ENCODE results near the gene ADAT2. TPM values are rescaled to one million over a fixed set of nuclear protein-coding genes. Genes with fewer than 3 reads are reported as not detected.

ADAT2 gene
- total and polyA plus RNA-seq, 2 of the 8 experiments (the other 6 are each of a cell fraction or from before 2014, with no cell fraction given), result 4.3 to 11.8 TPM

- TF ChIP-seq CTBP2 (IDR thresholded peaks at IDR 0.05; ENCODE audit: borderline replicate concordance, insufficient read depth, insufficient read length, low read length) (no peak), KDM5A (IDR thresholded peaks at IDR 0.05; ENCODE audit: low read length) (peak; percentile 52; the same call in 1 of the 2 replicates), ZNF274 (IDR thresholded peaks at IDR 0.05; ENCODE audit: borderline replicate concordance, extremely low read depth, low read length) (no peak), BACH1 (IDR thresholded peaks at IDR 0.05; ENCODE audit: low read length) (no peak), RAD21 (IDR thresholded peaks at IDR 0.05 in 1 of 2, conservative IDR thresholded peaks at IDR 0.05 in 1 of 2; ENCODE audit: low read depth in 2 of 2, low read length in 2 of 2) (peak; percentile 98 to 99), CTCF (IDR thresholded peaks at IDR 0.05; ENCODE audit: control extremely low read depth in 1 of 3, insufficient read depth in 1 of 3, low read depth in 1 of 3, low read length in 3 of 3) (peak; percentile 90 to 100 (median 95)), GTF2F1 (IDR thresholded peaks at IDR 0.05; ENCODE audit: borderline replicate concordance, low read depth, low read length) (no peak), EP300 (IDR thresholded peaks at IDR 0.05; ENCODE audit: borderline replicate concordance in 1 of 2, low read depth in 2 of 2, low read length in 2 of 2) (no peak)
These were observed 23.2 kb downstream of the ADAT2 start (continued) for GRCh38 chr6:143427109-143427817.
